Activated CD8-positive, alpha-beta memory T cell treated with anti-CD3 and anti-CD28 coated beads, Interleukin-2, amount 50 U/mL, for 4 hours (primary cell): ENCODE results near the gene SEMA6A.

Source experiments
- DNase-seq: peaks from one replicate; pipeline ENCODE4 v3.0.0-alpha.2; 2020

The SEMA6A gene

GRCh38 chr5:116452774-116453368 is 121.8 kb downstream of the SEMA6A start:
- DNase-seq: no peak

GRCh38 chr5:116451905-116452450 is 122.6 kb downstream of the SEMA6A start:
- DNase-seq: no peak

DNA sequence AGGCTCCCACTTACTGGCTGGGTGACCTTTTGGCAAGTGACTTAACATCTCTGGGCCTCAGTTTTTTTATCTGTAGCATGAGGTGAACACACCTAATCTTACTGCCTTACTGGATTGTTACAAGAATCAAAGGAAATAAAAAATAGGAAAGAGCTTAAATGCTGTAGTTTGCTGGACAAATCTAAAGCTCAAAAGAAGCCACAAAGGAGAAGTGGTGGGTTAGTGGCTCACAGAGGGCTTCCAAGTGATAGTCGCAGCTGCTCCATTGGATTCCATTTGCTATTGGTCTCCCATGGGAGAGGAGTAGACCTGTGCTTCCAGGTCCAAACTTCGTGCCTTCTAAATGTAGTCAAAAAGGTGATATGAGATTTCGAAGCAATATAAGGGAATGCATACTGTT is 123.6 kb downstream of the SEMA6A start:
- DNase-seq: no peak

DNA sequence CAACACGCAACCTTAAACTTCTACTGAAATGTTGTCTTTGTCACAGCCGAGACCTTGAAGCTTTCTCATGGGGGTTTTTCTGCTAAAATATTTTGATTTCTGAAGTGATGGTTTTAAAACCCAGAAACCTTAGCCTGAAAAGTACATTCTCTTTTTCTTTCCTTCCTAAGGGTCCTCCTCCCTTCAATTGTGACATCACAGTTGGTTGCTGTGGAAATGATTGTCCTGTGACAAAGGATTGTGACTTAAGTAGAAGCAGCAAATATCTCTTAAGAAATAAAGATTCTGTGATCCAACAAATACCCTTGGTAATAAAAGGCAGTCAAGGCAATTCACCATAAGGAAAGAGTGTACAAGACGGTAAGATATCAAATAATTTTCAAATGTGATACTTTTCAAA is 125.2 kb downstream of the SEMA6A start:
- DNase-seq: no peak

- DNase-seq: no peak
Measured at GRCh38 chr5:116448870-116449427, 125.7 kb downstream of the SEMA6A start.

GRCh38 chr5:116448450-116448849 is 126.2 kb downstream of the SEMA6A start:
- DNase-seq: no peak

DNA sequence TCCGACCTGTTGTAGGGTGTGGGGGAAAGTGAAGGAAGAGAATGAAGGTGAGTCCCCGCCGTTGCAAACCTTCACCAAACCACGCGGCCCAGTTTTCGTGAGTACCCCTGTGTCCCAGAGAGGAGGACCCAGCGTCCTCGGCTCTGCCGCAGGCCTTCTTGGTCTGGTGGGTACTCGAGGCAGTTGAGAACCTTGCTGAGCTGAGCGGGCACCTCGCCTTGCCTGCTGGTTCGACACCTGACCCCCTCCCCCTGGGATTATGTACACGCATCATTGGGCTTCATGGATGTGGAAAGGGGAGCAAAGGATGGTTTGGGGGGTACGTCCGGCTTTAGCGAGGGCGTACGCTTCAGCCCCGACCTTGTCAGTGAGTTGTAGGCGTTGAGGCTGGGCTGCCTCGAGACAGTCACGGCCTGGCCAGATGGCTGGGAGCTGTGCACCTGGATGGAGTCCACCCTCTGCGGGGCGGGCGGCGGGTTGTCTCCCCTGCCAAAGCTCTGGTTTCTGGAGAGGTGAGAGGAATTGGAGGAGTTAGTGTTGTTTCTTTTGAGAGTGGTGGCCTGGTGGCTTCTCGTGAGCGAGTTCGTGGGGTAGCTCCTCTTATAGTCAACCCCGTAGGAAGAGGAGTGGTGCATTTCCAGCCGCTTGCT is 128.1 kb downstream of the SEMA6A start:
- no peak for DNase-seq

- DNase-seq: no peak
Measured at GRCh38 chr5:116445311-116445710, 129.3 kb downstream of the SEMA6A start.

- DNase-seq: no peak
Measured at GRCh38 chr5:116444373-116445295, 130.0 kb downstream of the SEMA6A start.

DNA sequence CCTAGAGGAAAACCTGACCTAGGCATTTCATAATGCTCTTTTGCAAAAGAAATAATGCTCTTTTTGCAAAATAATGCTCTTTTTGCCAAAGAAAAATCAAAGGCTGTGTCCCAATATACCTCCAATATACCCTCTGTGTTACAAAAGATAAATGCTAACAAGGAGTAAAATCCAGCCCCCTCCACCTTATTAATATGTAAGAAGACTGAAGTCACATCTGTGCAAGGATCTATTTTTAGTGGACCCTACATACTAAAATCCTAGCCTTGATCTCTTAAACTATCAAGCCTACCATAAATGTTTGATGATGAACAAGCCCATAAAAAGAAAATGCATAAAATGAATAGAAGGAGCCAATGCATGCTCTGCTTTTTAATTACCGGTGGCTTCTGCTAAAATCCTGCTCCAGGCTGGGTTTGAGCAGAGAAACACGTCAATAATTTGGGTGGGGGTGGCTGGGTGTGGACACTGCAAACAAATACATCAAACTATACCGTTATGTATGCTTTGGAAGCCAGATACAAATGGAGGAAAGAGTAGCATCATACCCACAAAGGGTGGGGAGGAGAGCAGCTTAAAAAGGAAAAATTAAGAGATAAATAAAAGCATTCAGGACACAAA is 131.6 kb downstream of the SEMA6A start:
- no peak for DNase-seq

DNA sequence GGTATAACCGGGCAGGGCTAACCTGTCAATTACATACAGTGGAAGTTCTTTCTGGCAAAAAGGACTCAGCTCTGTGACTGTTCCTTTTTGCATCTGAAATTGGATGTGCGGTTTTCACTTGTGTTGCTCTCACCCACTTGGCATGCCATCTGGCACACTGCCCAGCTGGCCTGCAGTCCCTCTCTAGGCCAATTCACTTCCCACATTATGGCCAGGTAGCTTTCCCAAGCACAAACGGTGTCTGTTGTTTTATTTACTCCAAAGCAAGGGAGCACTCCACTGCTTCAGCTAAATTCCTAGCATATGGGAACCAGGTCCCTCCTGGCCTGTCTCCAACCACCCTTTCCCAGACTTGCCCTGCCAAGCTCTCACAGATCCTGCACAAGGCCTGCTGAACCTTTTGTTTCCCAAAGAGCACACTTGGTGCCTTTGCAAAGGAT is 132.5 kb downstream of the SEMA6A start:
- DNase-seq: no peak

- DNase-seq: no peak
Measured at GRCh38 chr5:116441223-116441622, 133.4 kb downstream of the SEMA6A start.

- no peak for DNase-seq
Measured at GRCh38 chr5:116440457-116441001, 134.1 kb downstream of the SEMA6A start.

- DNase-seq: no peak
Measured at GRCh38 chr5:116439905-116440304, 134.7 kb downstream of the SEMA6A start.

DNA sequence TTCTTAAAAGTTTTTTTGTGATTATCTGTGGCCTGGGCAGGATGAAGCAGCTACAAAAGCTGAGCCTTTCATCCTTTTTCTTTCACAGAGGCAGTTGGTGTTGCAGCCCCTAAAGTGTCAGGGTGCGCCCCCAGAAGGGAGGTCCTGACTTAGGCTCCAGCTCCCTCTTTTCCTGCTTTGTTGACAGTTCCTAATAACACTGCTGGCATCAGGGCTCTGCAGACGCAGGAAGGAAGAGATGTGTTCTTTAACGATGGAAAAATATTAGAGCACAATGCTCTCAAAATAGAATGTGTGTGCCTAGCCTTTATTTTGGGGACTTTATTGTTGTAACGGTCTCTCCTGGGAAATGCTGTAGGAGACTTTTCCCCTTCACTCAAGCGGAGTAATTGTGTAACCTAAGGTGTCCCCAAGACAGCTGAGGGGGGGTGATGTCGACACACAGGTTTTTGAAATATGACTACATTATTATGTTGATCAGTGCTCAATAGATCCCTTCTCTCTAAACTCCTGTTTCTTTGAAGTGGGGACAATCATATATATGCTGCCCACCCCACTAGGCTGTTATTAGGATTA is 135.6 kb downstream of the SEMA6A start:
- no peak for DNase-seq

DNA sequence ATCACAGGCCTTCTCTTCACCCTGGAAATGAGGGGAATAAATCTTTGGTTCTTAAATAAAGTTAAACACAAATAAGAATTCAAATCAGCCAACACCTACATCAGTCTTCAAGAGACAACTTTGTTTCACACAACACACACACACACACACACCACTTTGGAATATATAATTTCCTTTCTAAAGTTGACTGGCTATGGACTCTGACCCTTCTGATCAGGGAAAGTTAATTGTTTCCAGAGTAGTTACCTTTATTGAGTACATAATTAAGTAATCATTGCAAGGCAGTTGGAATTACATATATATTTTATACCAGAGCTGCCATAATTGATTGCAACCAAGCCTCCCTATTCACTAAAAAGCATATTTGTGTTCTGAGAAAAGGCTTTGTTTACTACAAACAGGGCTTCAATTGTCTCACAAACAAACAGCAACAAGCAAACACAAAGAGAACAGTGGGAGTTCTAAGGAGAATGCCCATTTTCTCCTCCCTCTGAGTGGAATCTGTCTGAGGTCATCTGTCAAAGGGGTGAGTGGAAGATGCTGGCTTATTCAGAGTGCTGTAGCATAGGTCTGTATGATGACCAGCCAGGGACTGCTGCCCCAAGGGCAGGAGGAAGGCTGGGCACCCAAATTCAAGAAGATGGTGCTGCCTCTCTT is 136.6 kb downstream of the SEMA6A start:
- DNase-seq: no peak

GRCh38 chr5:116437351-116437705 is 137.3 kb downstream of the SEMA6A start:
- no peak for DNase-seq

DNA sequence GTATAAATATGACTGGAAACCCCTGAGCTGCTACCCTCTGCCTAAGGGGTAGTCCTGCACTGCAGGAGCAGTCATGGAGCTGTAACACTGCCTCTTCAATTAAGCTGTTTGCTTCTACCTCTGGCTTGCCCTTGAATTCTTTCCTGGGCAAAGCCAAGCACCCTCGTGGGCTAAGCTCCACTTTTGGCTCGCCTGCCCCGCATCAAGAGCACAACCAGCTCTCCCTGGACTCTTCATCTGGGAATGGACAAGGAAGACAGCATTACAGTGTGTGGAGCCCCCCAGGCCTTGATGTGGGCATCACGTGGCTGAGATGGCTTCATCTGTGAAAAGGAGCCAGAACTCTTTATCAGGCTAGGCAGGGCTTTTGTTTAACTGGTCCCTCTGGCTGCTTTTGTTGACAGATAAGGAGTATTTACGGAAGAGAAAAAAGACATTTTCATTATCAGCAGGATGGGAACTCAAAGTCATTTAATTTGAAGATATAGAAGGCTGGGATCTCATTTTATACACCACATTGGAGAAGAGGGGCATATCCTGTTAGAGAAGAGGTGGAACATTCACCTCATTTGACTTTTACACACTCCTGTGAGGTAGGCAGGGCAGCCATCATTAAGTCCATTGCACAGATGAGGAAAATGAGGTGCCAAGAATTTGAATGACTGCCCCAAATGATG is 137.8 kb downstream of the SEMA6A start:
- no peak for DNase-seq

- DNase-seq: no peak
Measured at GRCh38 chr5:116428966-116429365, 145.7 kb downstream of the SEMA6A start.

DNA sequence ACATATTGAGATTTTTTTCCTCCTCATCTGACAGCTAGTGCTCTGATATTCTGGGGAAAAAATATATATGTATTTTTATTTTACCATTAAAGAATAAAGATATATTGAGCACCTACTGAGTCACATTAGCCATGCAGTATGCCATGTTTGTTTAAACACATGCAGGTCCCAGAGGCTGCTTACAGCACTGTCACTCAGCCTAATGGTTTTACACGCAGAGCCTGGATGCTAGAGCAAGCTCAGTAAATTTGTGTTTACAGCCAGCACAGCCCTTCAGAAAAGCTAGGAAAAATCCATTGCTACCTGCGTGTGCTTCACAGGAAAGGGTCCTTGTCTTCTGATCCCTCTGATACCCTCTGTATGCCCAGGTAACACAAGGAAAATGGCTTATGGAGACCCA is 146.2 kb downstream of the SEMA6A start:
- no peak for DNase-seq

GRCh38 chr5:116424951-116425350 is 149.7 kb downstream of the SEMA6A start:
- DNase-seq: no peak
